Stimulated activated naive CD8-positive, alpha-beta T cell treated with anti-CD3 and anti-CD28 coated beads, Interleukin-15, Interleukin-2, amounts not matched to agents 100 ng/mL and 50 ng/mL, for 24 hours (primary cell): Measurements from ENCODE around the gene GABRA5.

Source experiments
- H3K27ac Mint-ChIP-seq: one replicate; pipeline ENCODE4 v1.8.0; 2021; ENCODE audit warnings: mild to moderate bottlenecking, mixed read lengths
- H3K27me3 Mint-ChIP-seq: one replicate; pipeline ENCODE4 v1.8.0; 2021; ENCODE audit warnings: mixed read lengths
- H3K36me3 Mint-ChIP-seq: one replicate; pipeline ENCODE4 v1.8.0; 2021; ENCODE audit warnings: low read depth, mixed read lengths
- H3K4me1 Mint-ChIP-seq: one replicate; pipeline ENCODE4 v1.8.0; 2021; ENCODE audit warnings: low read depth, mixed read lengths
- H3K4me3 Mint-ChIP-seq: one replicate; pipeline ENCODE4 v1.8.0; 2021; ENCODE audit warnings: mild to moderate bottlenecking, mixed read lengths
- H3K9me3 Mint-ChIP-seq: one replicate; pipeline ENCODE4 v1.8.0; 2021; ENCODE audit warnings: mixed read lengths

GABRA5 gene

DNA sequence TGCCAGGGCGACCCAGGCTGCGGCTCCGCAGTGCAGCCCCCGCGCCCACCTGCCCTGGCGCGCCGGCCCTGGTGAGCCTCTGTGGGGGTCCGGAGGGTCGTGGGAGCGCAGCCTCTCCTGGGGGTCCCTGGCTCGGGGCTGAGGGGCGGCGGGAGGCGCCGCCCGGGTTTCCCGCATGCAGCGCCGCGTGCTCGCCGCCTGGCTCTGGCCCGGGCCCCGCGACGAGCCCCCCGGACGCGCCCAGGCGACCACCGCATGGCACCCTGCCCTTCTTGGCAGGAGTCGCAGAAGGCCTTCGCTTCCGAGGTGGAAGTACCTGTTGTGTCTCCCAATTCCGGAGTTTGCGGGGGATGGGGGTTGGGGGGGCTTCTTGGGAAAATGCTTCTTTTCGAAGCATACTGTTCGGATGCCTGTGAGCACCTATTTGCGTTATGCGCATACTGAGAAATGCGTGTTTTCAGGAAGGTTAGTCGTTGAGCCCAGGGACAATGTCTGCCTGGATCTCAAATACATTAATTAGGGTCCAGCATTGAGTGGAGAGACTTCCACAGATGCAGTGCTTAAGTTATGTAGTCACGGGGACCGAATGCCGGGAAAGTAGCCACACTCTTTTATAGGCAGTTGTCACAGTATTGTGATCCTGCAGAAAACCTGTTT lies 1.3 kb downstream of the GABRA5 start:
- Mint-ChIP-seq H3K9me3 (no peaks in the 10 kb centered on the region), H3K27ac (no peak overlapping the region), H3K4me3 (no peak overlapping the region), H3K36me3 (no peaks in the 10 kb centered on the region), H3K27me3 (peaks cover 34% of the 10 kb centered on the region), H3K4me1 (no peaks in the 10 kb centered on the region)

DNA sequence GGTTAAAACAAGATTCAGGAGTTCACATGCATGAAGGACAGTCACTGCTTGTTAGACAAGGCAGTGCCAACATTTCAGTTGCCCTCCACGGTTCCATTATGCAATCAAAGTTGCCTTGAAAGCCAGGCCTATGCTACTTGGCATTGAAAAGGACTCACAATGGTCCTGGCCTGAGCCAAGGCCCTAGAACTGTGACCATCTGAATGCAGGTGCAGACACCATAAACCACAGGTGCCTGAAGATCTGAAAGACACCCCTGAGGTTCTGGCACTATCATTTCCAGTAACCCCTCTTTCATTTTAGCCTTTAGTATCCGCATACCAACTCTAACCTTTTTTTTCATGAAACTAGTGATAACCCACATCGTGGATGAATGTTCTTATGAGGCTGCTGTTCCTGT lies 2.8 kb downstream of the GABRA5 start:
- no peak overlapping the region for H3K4me3 Mint-ChIP-seq
- peaks cover 27% of the 10 kb centered on the region for H3K27me3 Mint-ChIP-seq
- no peaks in the 10 kb centered on the region for H3K4me1 Mint-ChIP-seq
- no peaks in the 10 kb centered on the region for H3K9me3 Mint-ChIP-seq
- no peak overlapping the region for H3K27ac Mint-ChIP-seq
- H3K36me3 Mint-ChIP-seq = no peaks in the 10 kb centered on the region

DNA sequence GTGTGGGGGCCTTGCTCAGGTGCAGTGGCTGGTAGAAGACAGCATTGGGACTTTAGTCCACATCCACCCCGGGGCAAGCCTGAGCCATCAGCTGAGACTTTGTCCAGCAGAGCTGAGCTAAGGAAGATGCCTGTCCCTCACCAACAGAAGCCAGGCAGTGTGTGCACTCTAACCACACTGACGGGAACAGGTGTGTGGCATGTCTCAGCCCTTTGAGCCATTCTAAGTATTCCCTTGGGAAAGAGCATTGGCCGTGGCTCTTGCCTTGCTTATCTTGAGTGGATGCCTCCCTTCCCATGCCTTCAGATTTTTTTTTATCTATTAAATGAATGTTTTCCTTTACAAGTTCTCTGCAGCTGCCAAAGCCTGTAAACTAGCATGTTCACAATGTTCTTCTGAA lies 3.5 kb downstream of the GABRA5 start:
- H3K4me3 Mint-ChIP-seq = no peak overlapping the region
- H3K27me3 Mint-ChIP-seq = peaks cover 24% of the 10 kb centered on the region
- no peaks in the 10 kb centered on the region for H3K4me1 Mint-ChIP-seq
- H3K9me3 Mint-ChIP-seq = no peaks in the 10 kb centered on the region
- no peak overlapping the region for H3K27ac Mint-ChIP-seq
- H3K36me3 Mint-ChIP-seq = no peaks in the 10 kb centered on the region

DNA sequence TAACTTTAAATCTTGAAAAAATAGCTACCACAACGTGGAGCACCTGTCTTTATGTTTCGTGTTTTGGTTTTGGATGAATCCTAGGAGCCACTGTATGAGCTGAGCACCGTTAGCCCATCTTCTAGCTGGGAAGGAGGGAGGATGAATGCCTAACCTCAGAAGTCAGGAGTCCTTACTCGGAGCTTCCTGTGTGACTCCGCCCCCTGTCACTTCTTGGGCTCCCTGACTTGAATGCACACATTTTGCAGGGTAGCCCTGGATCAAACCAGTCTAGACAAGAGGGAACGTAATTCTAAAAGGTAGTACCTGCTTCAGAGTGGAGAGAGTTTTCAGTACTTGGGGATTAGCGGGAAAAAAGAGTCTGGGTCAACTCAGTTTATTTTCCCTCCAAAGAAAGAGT lies 5.3 kb downstream of the GABRA5 start:
- no peaks in the 10 kb centered on the region for H3K36me3 Mint-ChIP-seq
- H3K4me1 Mint-ChIP-seq = no peaks in the 10 kb centered on the region
- H3K27ac Mint-ChIP-seq = no peak overlapping the region
- peaks cover 14% of the 10 kb centered on the region for H3K27me3 Mint-ChIP-seq
- H3K4me3 Mint-ChIP-seq = no peak overlapping the region
- H3K9me3 Mint-ChIP-seq = no peaks in the 10 kb centered on the region

DNA sequence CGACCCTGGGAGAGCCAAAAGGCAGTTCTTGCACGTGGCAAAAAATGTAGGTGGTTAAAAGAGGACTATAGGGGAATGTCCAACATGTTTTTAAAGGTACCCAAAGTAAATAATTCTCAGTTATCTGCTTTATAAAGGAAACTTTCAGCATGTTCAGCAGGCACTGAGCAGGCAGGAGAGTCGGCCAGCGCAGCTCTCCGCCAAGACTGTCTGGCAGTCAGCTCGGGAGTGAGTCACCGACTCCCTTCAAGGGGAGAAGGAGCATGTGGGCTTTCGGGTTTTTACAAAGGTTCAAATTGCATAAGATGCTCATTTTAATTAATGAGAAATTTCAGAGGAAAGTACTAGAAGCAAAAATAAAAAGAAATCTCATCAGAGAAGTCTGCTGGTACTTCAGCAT lies 7.0 kb downstream of the GABRA5 start:
- Mint-ChIP-seq H3K27me3 (peaks cover 7% of the 10 kb centered on the region), H3K36me3 (no peaks in the 10 kb centered on the region), H3K4me3 (no peak overlapping the region), H3K9me3 (no peaks in the 10 kb centered on the region), H3K27ac (no peak overlapping the region), H3K4me1 (no peaks in the 10 kb centered on the region)

DNA sequence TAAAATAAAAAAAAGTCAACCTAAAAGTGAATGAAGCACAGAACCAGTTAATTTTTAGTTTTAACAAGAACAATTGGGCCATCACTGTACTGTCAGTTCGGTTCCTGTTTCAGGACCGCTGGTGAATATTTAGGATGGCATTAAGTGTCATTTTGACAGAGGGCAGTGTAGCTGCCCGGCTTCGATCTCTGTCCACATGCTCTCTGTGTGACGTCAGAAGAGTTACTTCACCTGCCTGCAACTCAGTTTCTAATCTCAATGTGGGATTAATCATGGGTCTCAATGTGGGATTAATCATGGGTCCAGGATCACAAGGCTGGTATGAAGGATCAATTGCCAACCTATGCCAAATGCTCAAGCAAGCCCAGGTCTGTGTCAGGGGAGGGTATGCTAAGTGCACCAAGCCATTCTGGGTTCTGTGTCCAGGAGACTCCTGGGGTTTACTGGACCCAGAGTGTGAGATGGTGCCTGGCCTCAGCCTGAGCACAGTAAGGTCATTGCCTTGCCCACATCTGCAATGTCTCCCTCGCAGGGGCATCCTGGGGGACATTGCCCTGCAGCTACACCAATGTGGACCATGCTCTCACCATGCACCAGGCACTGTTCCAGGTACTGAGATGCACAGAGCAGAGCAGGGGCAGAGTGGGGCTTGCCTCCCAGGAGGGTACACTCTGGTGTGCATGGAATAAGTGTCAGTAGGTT lies 8.1 kb downstream of the GABRA5 start:
- Mint-ChIP-seq H3K27ac (no peak overlapping the region), H3K9me3 (no peaks in the 10 kb centered on the region), H3K4me3 (no peak overlapping the region), H3K36me3 (no peaks in the 10 kb centered on the region), H3K4me1 (no peaks in the 10 kb centered on the region), H3K27me3 (peaks cover under 1% of the 10 kb centered on the region)

DNA sequence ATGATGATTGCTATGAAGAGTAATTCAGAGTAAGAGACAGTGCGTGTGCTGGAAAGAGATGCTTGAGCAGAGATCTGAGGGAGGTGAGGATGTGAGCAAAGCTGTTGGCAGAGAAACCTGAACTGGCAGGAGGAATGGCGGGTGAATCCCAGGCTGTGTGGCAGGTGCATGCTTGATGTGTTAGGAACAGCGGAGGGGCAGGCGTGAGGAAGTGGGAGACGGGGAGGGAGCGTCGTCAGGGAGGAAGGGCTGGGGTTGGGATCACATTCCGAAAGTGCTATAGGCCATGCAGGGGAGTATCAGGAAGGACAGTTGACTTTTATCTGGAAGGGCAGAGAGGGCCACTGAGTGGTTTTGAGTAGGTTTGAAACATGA lies 8.6 kb downstream of the GABRA5 start:
- no peak overlapping the region for H3K4me3 Mint-ChIP-seq
- H3K36me3 Mint-ChIP-seq = no peaks in the 10 kb centered on the region
- no peak overlapping the region for H3K27ac Mint-ChIP-seq
- H3K4me1 Mint-ChIP-seq = no peaks in the 10 kb centered on the region
- no peaks in the 10 kb centered on the region for H3K27me3 Mint-ChIP-seq
- no peaks in the 10 kb centered on the region for H3K9me3 Mint-ChIP-seq

DNA sequence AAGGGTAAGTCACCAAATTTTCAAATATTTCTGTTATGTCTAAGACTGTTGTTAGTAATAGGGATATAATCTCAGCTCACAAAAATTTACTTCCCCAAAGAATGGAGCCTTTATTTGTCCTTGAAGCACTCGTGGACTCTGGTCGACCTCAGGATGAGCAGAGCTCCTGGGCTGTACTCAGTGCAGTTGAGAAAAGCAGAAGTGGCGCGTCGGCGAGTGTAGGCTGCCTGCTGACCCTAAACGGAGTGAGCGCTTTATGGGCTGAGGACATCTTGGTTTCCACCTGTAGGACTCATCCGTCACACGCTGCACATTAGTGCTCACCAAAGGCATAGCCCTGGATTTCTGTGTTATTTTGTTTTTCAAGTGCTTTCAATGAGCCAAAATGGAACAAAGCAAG lies 11.0 kb downstream of the GABRA5 start:
- Mint-ChIP-seq H3K27me3 (no peaks in the 10 kb centered on the region), H3K9me3 (no peaks in the 10 kb centered on the region), H3K4me1 (no peaks in the 10 kb centered on the region), H3K36me3 (no peaks in the 10 kb centered on the region), H3K4me3 (no peak overlapping the region), H3K27ac (no peak overlapping the region)

DNA sequence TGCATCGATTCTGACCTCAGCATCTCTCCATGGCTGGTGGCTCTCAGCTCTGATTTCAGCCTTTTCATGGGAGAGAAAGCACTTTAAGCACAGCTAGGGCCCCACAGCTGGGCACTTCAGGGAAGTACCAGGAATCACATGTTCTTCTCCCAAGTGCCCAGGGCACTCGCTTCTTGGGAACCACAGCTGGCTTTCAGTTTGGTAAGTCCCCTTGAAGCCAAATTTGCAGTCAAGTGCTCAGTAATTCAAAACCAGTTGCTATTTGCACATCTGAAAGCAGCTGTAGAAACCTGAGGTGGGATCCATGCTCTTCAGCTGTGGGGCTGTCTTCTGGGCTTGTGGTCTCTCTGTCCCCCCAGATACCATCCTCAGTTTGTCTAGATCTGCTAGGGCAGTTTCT lies 12.8 kb downstream of the GABRA5 start:
- Mint-ChIP-seq H3K4me1 (no peaks in the 10 kb centered on the region), H3K36me3 (no peaks in the 10 kb centered on the region), H3K27me3 (no peaks in the 10 kb centered on the region), H3K27ac (no peak overlapping the region), H3K4me3 (no peak overlapping the region), H3K9me3 (no peaks in the 10 kb centered on the region)

DNA sequence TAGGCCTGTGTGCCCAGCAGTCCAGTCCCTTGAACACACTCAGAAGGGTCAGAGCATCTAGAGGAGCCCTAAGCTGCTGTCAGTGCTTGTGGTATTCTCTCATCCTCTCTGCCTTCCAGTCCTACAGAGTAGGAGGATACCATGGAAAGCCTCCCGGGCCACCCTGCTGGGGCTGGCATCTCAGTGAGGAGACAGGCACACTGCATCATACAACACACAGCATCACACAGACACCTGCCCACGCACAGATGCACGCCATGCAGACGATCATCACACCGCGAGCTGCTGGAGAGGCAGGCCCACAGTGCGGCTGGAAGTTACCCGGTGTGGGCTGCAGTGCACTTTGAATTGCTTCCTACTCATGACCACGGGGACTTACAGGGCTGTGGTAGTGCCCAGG lies 15.2 kb downstream of the GABRA5 start:
- Mint-ChIP-seq H3K4me1 (no peaks in the 10 kb centered on the region), H3K9me3 (no peaks in the 10 kb centered on the region), H3K27ac (no peak overlapping the region), H3K27me3 (no peaks in the 10 kb centered on the region), H3K4me3 (no peak overlapping the region), H3K36me3 (no peaks in the 10 kb centered on the region)

DNA sequence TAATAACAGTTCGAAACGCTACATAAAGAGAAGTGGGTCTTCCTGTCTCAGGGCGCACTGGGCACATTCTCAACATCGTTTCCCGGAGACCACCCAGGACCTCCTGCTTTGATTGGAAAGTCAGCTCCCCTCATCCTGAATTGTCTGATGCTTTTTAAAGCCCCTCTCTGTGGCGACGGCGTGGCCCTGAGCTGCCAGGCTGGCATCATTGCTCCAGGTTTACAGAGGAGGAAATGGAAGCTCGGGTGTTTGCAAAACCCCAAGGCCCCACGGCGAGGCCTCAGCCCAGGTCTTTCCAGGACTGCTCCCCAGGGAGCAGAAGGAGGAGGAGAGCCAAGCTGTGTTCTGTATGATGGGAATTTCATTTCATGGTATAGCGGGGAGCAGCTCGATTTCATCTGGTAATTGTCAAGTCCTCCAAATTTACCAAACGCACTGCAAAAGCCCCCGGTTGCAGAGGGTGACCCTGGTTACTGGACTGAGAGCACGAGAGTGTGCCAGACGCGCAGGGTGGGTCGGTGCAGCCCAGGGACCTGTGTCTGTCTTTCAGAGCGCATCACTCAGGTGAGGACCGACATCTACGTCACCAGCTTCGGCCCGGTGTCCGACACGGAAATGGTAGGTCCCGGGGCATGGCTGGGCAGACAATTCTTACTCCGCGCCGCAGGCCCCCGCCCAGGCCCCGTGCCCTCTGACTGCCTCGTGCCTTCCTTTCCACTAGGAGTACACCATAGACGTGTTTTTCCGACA lies 15.9 kb downstream of the GABRA5 start:
- Mint-ChIP-seq H3K27me3 (no peaks in the 10 kb centered on the region), H3K27ac (no peak overlapping the region), H3K9me3 (no peaks in the 10 kb centered on the region), H3K4me1 (no peaks in the 10 kb centered on the region), H3K4me3 (no peak overlapping the region), H3K36me3 (no peaks in the 10 kb centered on the region)

DNA sequence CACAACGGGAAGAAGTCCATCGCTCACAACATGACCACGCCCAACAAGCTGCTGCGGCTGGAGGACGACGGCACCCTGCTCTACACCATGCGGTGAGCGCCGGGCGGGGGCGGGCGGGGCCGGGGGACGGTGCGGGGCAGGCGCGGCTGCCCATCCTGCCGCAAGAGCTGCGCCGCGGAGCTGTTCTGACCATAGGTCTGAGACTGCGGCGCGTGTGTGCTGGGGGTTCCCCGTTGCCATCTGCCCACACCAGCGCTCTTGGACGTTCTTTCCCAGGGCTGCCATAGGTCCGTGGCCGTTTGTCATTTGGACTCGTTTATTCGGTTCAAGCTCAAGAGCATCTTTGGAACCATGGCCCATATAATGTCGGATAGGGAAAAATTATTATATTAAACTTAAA lies 16.6 kb downstream of the GABRA5 start:
- Mint-ChIP-seq H3K4me3 (no peak overlapping the region), H3K27ac (no peak overlapping the region), H3K4me1 (no peaks in the 10 kb centered on the region), H3K9me3 (no peaks in the 10 kb centered on the region), H3K27me3 (no peaks in the 10 kb centered on the region), H3K36me3 (no peaks in the 10 kb centered on the region)

DNA sequence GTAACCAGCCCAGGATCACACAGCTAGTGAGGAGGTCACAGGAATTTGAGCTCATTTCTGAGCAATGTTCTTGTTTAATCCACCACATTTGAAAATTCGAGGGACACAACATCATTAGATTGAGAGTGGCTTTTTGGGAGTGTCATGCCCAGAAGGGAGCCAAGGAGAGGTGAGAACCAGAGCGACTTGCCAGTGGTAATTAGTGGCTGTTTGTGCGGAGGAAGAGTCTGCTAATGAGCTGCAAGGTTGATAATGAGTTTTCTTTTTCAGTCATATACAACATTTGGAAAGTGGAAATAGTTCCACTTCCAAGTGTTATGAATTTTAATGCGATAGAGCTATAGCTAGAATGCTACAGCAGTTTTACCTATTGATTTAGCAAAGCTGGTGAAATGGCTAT lies 19.7 kb downstream of the GABRA5 start:
- Mint-ChIP-seq H3K4me3 (no peak overlapping the region), H3K4me1 (no peaks in the 10 kb centered on the region), H3K27ac (no peak overlapping the region), H3K27me3 (peaks cover 10% of the 10 kb centered on the region), H3K36me3 (no peaks in the 10 kb centered on the region), H3K9me3 (no peaks in the 10 kb centered on the region)

DNA sequence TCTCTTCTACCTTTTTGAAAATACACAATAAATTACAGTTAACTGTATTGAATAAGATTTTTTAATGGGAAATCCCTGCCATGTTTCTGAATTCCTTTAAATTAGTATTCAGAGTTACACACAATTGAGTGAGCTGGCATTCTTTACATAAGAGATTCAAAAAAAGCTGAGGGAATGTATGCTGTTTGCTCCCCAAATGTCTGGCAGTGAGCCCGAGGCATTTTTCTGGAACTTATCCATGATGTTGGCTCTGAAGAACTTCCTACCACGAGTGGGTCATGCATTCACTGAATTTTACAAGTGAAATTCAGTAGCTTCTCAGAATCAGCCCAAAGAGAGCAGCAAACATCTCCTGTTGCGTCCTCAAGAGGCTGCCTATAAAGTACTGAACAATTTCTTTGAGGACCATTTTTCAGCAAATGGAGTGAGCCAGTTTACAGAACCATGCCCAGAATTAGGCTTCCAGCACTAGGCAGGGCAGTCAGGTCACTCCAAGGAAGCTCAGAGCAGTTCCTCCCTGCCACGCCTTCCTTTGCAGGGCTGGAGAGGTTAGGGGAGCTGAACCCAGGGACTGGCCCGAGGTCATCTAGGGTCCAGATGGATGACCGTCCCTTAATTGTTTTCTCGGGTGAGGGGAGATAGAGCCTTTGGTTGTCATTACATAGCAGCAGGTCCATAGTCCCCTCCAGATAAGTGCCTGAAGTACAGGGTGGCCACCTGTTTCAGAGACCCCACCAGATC lies 21.2 kb downstream of the GABRA5 start:
- peaks cover 13% of the 10 kb centered on the region for H3K27me3 Mint-ChIP-seq
- no peaks in the 10 kb centered on the region for H3K36me3 Mint-ChIP-seq
- H3K9me3 Mint-ChIP-seq = peaks cover 5% of the 10 kb centered on the region
- no peak overlapping the region for H3K4me3 Mint-ChIP-seq
- no peak overlapping the region for H3K27ac Mint-ChIP-seq
- H3K4me1 Mint-ChIP-seq = no peaks in the 10 kb centered on the region

DNA sequence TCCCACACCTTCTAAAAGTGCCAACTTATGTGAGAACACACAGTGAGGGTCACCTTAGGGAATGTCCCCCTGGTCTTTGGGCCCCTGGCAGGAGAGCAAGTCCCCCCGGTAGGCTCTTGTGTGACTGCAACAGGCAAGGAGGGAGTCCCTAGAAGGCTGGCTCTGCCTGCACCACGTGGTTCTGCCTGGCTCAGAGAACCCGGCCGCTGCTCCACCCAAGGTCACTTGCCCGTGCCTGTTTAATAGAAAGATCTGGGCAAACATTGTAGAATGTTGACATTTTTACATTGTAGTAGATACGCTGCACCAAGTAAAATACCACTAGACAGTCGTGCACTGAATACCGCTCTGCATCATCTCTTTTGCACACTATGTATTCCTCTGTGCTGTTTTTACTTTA lies 21.9 kb downstream of the GABRA5 start:
- H3K27me3 Mint-ChIP-seq = peaks cover 13% of the 10 kb centered on the region
- no peak overlapping the region for H3K27ac Mint-ChIP-seq
- no peaks in the 10 kb centered on the region for H3K36me3 Mint-ChIP-seq
- no peak overlapping the region for H3K4me3 Mint-ChIP-seq
- H3K9me3 Mint-ChIP-seq = peaks cover 7% of the 10 kb centered on the region
- no peaks in the 10 kb centered on the region for H3K4me1 Mint-ChIP-seq
